CD4-positive, alpha-beta memory T cell (primary cell): Measurements from ENCODE around the gene NSRP1. TPM values are rescaled to one million over a fixed set of nuclear protein-coding genes. Genes with fewer than 3 reads are reported as not detected.
A peak's percentile ranks its signal among the peaks of the same experiment; 100 is the strongest.
"Not testable (repeated sequence)": the region's sequence is repeated elsewhere in the genome, so short reads cannot be mapped to it uniquely, and the experiment has no call there.

Experiments used
- CTCF ChIA-PET: fragments of 350-600 bp; sonication (Branson Sonifier 250); formaldehyde crosslinking; loops from one replicate; lab custom pipeline; 2021; ENCODE audit warnings: inconsistent platforms; ENCODE audit not compliant: partially characterized antibody; lab: Charles Lee
- POLR2A ChIA-PET: fragments of 350-600 bp; sonication (Branson Sonifier 250); formaldehyde crosslinking; loops from one replicate; lab custom pipeline; 2021; ENCODE audit not compliant: partially characterized antibody; lab: Charles Lee
- DNase-seq, 5 donors: peaks; one replicate each; pipeline versions ENCODE4 v3.0.0 to v3.0.0-alpha.2; 2020 to 2022; ENCODE audit warnings: mixed read lengths in 1 of 5
- H3K27ac ChIP-seq: one replicate; pipeline ENCODE4 v1.7.0; 2013; ENCODE audit warnings: low read depth, low read length
- H3K27me3 ChIP-seq: 2 replicates; pipeline ENCODE4 v1.7.0; 2013; ENCODE audit warnings: mild to moderate bottlenecking, low read length, moderate library complexity; ENCODE audit not compliant: insufficient read depth
- H3K36me3 ChIP-seq: 2 replicates; pipeline ENCODE4 v1.7.0; 2013; ENCODE audit warnings: mild to moderate bottlenecking, low read length, moderate library complexity; ENCODE audit not compliant: insufficient read depth
- H3K4me1 ChIP-seq: 2 replicates; pipeline ENCODE4 v1.7.0; 2013; ENCODE audit warnings: mild to moderate bottlenecking, low read length, moderate library complexity; ENCODE audit not compliant: insufficient read depth
- H3K4me3 ChIP-seq, 2 donors: one replicate each; pipeline ENCODE4 v1.7.0; 2013; ENCODE audit warnings: low read length in 2 of 2, mild to moderate bottlenecking in 1 of 2
- H3K9me3 ChIP-seq, 2 donors: one replicate each; pipeline ENCODE4 v1.7.0; 2013; ENCODE audit warnings: low read length in 2 of 2, control low read depth in 1 of 2; ENCODE audit not compliant: control insufficient read depth in 1 of 2
- H3K27ac Mint-ChIP-seq, 7 donors: one replicate each; pipeline ENCODE4 v1.8.0; 2020 to 2021; ENCODE audit warnings: mixed read lengths in 7 of 7, mild to moderate bottlenecking in 6 of 7, inconsistent platforms in 3 of 7, moderate library complexity in 3 of 7
- H3K27me3 Mint-ChIP-seq, 2 donors: one replicate each; pipeline ENCODE4 v1.8.0; 2020 to 2021; ENCODE audit warnings: mixed read lengths in 2 of 2
- H3K36me3 Mint-ChIP-seq, 2 donors: one replicate each; pipeline ENCODE4 v1.8.0; 2020 to 2021; ENCODE audit warnings: mixed read lengths in 2 of 2, inconsistent platforms in 1 of 2, mild to moderate bottlenecking in 1 of 2
- H3K4me1 Mint-ChIP-seq, 4 donors: one replicate each; pipeline ENCODE4 v1.8.0; 2020 to 2021; ENCODE audit warnings: mixed read lengths in 4 of 4, mild to moderate bottlenecking in 1 of 4
- H3K4me3 Mint-ChIP-seq, 8 donors: one replicate each; pipeline ENCODE4 v1.8.0; 2020 to 2021; ENCODE audit warnings: mixed read lengths in 8 of 8, mild to moderate bottlenecking in 7 of 8, moderate library complexity in 6 of 8, inconsistent platforms in 3 of 8
- H3K9me3 Mint-ChIP-seq, 8 donors: one replicate each; pipeline ENCODE4 v1.8.0; 2020 to 2021; ENCODE audit warnings: mixed read lengths in 8 of 8, mild to moderate bottlenecking in 5 of 8, inconsistent platforms in 3 of 8, moderate library complexity in 1 of 8
- intact Hi-C: fragments of 100-400 bp; cut with micrococcal nuclease; formaldehyde crosslinking; loops from one replicate; pipeline ENCODE4 v1.15.1; 2023
- polyA plus RNA-seq, 2 donors: library from polyadenylated mRNA; unstranded; fragments of 300-500 nt; fragmentation: Illumina TruSeq; gene quantifications; one replicate each; pipeline ENCODE4 v1.2.3, GENCODE V29; 2021
- total RNA-seq, 2 experiments: library from RNA; stranded (reverse); gene quantifications; one replicate each; pipeline ENCODE4 v1.2.3, GENCODE V29; 2021

The NSRP1 gene
- total and polyA plus RNA-seq, 4 experiments from 2014 or later: 12.1 to 39.9 (median 31.8) TPM

- Mint-ChIP-seq H3K36me3 (peaks cover 18 to 24% of the 10 kb centered on the region in 2 donors), H3K4me3 (no peak overlapping the region), H3K9me3 (no peaks in the 10 kb centered on the region), H3K27me3 (no peaks in the 10 kb centered on the region), H3K4me1 (peaks cover 0 to 2% (median 0%) of the 10 kb centered on the region in 4 donors), H3K27ac (peak overlapping the region in 1 of 7 donors; percentile 2)
- Histone ChIP-seq H3K9me3 (no peaks in the 10 kb centered on the region), H3K27me3 (no peaks in the 10 kb centered on the region), H3K27ac (no peak overlapping the region), H3K4me1 (no peaks in the 10 kb centered on the region), H3K36me3 (peaks cover 10% of the 10 kb centered on the region), H3K4me3 (no peak overlapping the region)
- ChIA-PET POLR2A (no interaction called here), CTCF (interaction anchor here (0.7 kb wide), 1 partner anchor 704 kb away, joined by 4 read pairs; no protein-coding TSS in a partner anchor)
- DNase-seq: no peak
- intact Hi-C loops: no loop called here
Observed at GRCh38 chr17:30188211-30188939, 71.8 kb downstream of the NSRP1 start.

GRCh38 chr17:30191072-30191471 is 74.5 kb downstream of the NSRP1 start:
- ChIA-PET POLR2A (no interaction called here), CTCF (no interaction called here)
- Mint-ChIP-seq H3K4me3 (no peak overlapping the region), H3K27ac (peak overlapping the region in 1 of 7 donors; percentile 36), H3K4me1 (peaks cover 0 to 2% (median 0%) of the 10 kb centered on the region in 4 donors), H3K36me3 (peaks cover 2 to 3% of the 10 kb centered on the region in 2 donors), H3K27me3 (no peaks in the 10 kb centered on the region), H3K9me3 (no peaks in the 10 kb centered on the region)
- no peaks in the 10 kb centered on the region for H3K36me3 ChIP-seq
- no peak overlapping the region for H3K27ac ChIP-seq
- H3K4me3 ChIP-seq: no peak overlapping the region
- no peak for DNase-seq
- H3K27me3 ChIP-seq: no peaks in the 10 kb centered on the region
- H3K4me1 ChIP-seq: no peaks in the 10 kb centered on the region
- H3K9me3 ChIP-seq: no peaks in the 10 kb centered on the region
- intact Hi-C loops: no loop called here

- no peaks in the 10 kb centered on the region for H3K9me3 Mint-ChIP-seq
- Histone ChIP-seq H3K27me3 (no peaks in the 10 kb centered on the region), H3K9me3 (no peaks in the 10 kb centered on the region), H3K4me1 (no peaks in the 10 kb centered on the region), H3K27ac (no peak overlapping the region), H3K4me3 (no peak overlapping the region), H3K36me3 (no peaks in the 10 kb centered on the region)
- DNase-seq: no peak
- H3K27me3 Mint-ChIP-seq: peaks cover 2 to 5% of the 10 kb centered on the region in 2 donors
- no peaks in the 10 kb centered on the region for H3K36me3 Mint-ChIP-seq
- no peaks in the 10 kb centered on the region for H3K4me1 Mint-ChIP-seq
- CTCF ChIA-PET: no interaction called here
- POLR2A ChIA-PET: no interaction called here
- H3K4me3 Mint-ChIP-seq: no peak overlapping the region
- intact Hi-C loops: no loop called here
- no peak overlapping the region for H3K27ac Mint-ChIP-seq
Observed at GRCh38 chr17:30196504-30196903, 79.9 kb downstream of the NSRP1 start.

DNA sequence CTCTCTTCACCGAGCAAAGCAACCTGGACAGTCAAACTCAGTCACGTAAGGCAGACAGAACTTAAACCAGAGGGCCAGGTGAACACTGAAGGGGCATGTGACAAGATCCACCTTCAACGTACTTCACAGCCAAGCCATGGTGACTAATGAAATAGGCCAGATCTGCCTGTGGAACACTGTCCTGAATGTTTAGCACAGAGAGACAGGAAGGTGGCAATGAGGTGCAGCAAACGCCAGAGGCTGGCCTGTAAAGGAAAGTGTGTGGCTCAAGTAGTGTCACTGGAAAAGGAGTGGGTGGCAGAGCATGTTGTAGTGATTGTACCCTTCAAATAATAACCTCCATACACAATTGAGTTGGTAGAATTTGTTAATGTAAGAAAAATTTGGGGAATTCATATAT is 80.8 kb downstream of the NSRP1 start:
- Mint-ChIP-seq H3K27me3 (peaks cover 2 to 5% of the 10 kb centered on the region in 2 donors), H3K9me3 (no peaks in the 10 kb centered on the region), H3K36me3 (no peaks in the 10 kb centered on the region), H3K27ac (peak overlapping the region in 1 of 7 donors; percentile 57), H3K4me1 (no peaks in the 10 kb centered on the region), H3K4me3 (no peak overlapping the region)
- intact Hi-C loops: no loop called here
- Histone ChIP-seq H3K27ac (no peak overlapping the region), H3K9me3 (no peaks in the 10 kb centered on the region), H3K4me1 (no peaks in the 10 kb centered on the region), H3K36me3 (no peaks in the 10 kb centered on the region), H3K27me3 (no peaks in the 10 kb centered on the region), H3K4me3 (no peak overlapping the region)
- ChIA-PET POLR2A (no interaction called here), CTCF (no interaction called here)
- DNase-seq: no peak

DNA sequence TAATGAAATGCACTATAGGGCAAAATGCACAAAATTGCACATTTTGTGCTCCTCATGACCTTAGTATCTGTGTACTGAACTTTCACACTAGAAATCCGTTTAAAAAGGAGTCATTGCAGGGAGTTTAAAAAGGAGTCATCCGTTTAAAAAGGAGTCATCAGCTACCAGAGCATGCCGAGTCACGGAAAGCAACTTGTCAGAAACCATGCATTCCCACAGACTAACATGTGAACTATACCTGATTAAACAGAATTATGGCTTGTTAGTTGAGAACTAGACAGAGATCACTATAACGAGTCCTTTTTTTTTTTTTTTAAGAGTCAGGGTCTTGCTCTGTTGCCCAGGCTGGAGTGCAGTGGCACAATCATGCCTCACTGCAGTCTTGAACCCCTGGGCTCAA is 83.0 kb downstream of the NSRP1 start:
- H3K36me3 Mint-ChIP-seq: no peaks in the 10 kb centered on the region
- Histone ChIP-seq H3K36me3 (no peaks in the 10 kb centered on the region), H3K27me3 (no peaks in the 10 kb centered on the region), H3K4me1 (no peaks in the 10 kb centered on the region), H3K9me3 (no peaks in the 10 kb centered on the region), H3K4me3 (no peak overlapping the region), H3K27ac (no peak overlapping the region)
- ChIA-PET POLR2A (no interaction called here), CTCF (no interaction called here)
- H3K4me1 Mint-ChIP-seq: no peaks in the 10 kb centered on the region
- H3K27me3 Mint-ChIP-seq: peaks cover 6 to 10% of the 10 kb centered on the region in 2 donors
- intact Hi-C loops: no loop called here
- H3K9me3 Mint-ChIP-seq: no peaks in the 10 kb centered on the region
- no peak for DNase-seq
- H3K4me3 Mint-ChIP-seq: no peak overlapping the region
- H3K27ac Mint-ChIP-seq: no peak overlapping the region

- Mint-ChIP-seq H3K4me3 (no peak overlapping the region), H3K27ac (no peak overlapping the region), H3K27me3 (peaks cover 7 to 10% of the 10 kb centered on the region in 2 donors), H3K36me3 (no peaks in the 10 kb centered on the region), H3K4me1 (no peaks in the 10 kb centered on the region), H3K9me3 (no peaks in the 10 kb centered on the region)
- Histone ChIP-seq H3K9me3 (no peaks in the 10 kb centered on the region), H3K4me3 (no peak overlapping the region), H3K27ac (no peak overlapping the region), H3K36me3 (no peaks in the 10 kb centered on the region), H3K27me3 (no peaks in the 10 kb centered on the region), H3K4me1 (no peaks in the 10 kb centered on the region)
- intact Hi-C loops: no loop called here
- CTCF ChIA-PET: no interaction called here
- DNase-seq: no peak
- POLR2A ChIA-PET: no interaction called here
Observed at GRCh38 chr17:30200106-30200505, 83.5 kb downstream of the NSRP1 start.

DNA sequence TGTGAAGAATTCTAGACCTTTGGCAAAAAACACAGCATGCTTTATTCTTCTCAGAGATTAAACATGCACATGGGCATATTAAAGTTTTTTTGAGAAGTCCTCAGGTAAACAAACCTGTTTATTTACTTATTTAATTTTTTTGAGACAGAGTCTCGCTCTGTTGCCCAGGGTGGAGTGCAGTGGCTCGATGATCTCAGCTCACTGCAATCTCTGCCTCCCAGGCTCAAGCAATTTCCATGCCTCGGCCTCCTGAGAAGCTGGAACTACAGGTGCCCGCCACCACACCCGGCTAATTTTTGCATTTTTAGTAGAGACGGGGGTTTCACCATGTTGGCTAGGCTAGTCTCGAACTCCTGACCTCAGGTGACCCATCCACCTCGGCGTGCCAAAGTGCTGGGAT is 84.0 kb downstream of the NSRP1 start:
- H3K4me3 ChIP-seq, H3K27ac ChIP-seq, H3K9me3 Mint-ChIP-seq, H3K36me3 ChIP-seq, intact Hi-C loops, POLR2A ChIA-PET, H3K27me3 ChIP-seq, H3K4me1 Mint-ChIP-seq, H3K9me3 ChIP-seq, H3K27ac Mint-ChIP-seq, H3K4me1 ChIP-seq, H3K4me3 Mint-ChIP-seq, DNase-seq, H3K36me3 Mint-ChIP-seq: not testable (repeated sequence)
- peaks cover 8 to 11% of the 10 kb centered on the region in 2 donors for H3K27me3 Mint-ChIP-seq
- CTCF ChIA-PET: interaction anchor here (1.2 kb wide), 1 partner anchor 31 kb away, joined by 3 read pairs; no protein-coding TSS in a partner anchor
